ENCODE data around the gene AUNIP. TPM values are rescaled to one million over a fixed set of nuclear protein-coding genes. Genes with fewer than 3 reads are reported as not detected.

Gene AUNIP
- total and polyA plus RNA-seq, 2 experiments from 2014 or later, result 20.9 to 21.9 TPM

- TF ChIP-seq, protein P1, sequence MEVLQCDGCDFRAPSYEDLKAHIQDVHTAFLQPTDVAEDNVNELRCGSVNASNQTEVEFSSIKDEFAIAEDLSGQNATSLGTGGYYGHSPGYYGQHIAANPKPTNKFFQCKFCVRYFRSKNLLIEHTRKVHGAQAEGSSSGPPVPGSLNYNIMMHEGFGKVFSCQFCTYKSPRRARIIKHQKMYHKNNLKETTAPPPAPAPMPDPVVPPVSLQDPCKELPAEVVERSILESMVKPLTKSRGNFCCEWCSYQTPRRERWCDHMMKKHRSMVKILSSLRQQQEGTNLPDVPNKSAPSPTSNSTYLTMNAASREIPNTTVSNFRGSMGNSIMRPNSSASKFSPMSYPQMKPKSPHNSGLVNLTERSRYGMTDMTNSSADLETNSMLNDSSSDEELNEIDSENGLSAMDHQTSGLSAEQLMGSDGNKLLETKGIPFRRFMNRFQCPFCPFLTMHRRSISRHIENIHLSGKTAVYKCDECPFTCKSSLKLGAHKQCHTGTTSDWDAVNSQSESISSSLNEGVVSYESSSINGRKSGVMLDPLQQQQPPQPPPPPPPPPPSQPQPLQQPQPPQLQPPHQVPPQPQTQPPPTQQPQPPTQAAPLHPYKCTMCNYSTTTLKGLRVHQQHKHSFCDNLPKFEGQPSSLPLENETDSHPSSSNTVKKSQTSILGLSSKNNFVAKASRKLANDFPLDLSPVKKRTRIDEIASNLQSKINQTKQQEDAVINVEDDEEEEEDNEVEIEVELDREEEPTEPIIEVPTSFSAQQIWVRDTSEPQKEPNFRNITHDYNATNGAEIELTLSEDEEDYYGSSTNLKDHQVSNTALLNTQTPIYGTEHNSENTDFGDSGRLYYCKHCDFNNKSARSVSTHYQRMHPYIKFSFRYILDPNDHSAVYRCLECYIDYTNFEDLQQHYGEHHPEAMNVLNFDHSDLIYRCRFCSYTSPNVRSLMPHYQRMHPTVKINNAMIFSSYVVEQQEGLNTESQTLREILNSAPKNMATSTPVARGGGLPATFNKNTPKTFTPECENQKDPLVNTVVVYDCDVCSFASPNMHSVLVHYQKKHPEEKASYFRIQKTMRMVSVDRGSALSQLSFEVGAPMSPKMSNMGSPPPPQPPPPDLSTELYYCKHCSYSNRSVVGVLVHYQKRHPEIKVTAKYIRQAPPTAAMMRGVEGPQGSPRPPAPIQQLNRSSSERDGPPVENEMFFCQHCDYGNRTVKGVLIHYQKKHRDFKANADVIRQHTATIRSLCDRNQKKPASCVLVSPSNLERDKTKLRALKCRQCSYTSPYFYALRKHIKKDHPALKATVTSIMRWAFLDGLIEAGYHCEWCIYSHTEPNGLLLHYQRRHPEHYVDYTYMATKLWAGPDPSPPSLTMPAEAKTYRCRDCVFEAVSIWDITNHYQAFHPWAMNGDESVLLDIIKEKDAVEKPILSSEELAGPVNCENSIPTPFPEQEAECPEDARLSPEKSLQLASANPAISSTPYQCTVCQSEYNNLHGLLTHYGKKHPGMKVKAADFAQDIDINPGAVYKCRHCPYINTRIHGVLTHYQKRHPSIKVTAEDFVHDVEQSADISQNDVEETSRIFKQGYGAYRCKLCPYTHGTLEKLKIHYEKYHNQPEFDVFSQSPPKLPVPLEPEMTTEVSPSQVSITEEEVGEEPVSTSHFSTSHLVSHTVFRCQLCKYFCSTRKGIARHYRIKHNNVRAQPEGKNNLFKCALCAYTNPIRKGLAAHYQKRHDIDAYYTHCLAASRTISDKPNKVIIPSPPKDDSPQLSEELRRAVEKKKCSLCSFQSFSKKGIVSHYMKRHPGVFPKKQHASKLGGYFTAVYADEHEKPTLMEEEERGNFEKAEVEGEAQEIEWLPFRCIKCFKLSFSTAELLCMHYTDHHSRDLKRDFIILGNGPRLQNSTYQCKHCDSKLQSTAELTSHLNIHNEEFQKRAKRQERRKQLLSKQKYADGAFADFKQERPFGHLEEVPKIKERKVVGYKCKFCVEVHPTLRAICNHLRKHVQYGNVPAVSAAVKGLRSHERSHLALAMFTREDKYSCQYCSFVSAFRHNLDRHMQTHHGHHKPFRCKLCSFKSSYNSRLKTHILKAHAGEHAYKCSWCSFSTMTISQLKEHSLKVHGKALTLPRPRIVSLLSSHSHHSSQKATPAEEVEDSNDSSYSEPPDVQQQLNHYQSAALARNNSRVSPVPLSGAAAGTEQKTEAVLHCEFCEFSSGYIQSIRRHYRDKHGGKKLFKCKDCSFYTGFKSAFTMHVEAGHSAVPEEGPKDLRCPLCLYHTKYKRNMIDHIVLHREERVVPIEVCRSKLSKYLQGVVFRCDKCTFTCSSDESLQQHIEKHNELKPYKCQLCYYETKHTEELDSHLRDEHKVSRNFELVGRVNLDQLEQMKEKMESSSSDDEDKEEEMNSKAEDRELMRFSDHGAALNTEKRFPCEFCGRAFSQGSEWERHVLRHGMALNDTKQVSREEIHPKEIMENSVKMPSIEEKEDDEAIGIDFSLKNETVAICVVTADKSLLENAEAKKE (CRISPR knock-in tag; IDR thresholded peaks at IDR 0.05), result no peak
Observed at GRCh38 chr1:25900219-25900618, 41.0 kb upstream of the AUNIP start (continued).

DNA sequence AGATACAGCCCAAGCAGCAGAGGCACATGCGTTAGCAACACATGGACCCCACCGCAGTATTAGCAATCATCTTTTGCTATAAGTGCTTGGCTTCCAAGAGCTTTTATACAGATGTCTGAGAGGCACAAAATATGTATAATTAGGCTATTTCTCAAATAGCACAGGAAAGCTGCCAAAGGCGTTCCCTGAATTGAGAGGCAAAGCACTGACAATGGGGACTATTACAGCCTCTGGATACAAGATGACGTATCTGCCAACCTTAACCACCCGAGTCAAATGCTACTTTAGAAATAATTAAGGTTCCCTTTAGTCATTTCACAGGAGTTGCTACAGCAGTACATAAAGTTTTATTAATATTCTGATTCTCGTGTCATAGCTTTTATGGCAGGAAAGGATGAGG lies 40.5 kb upstream of the AUNIP start:
- ATAC-seq (no peak), DNase-seq (ENCODE audit: low spot score) (no peak)
- TF ChIP-seq NANOG (IDR thresholded peaks at IDR 0.05; ENCODE audit: borderline replicate concordance) (no peak), EZH2phosphoT487 (IDR thresholded peaks at IDR 0.05; ENCODE audit: unreplicated experiment) (no peak), JUNB (IDR thresholded peaks at IDR 0.05; ENCODE audit: unreplicated experiment) (no peak), POLR2AphosphoS5 (IDR thresholded peaks at IDR 0.05; ENCODE audit: low read depth) (no peak), ZNF114 (CRISPR knock-in tag; IDR thresholded peaks at IDR 0.05) (no peak), CREB1 (CRISPR knock-in tag; IDR thresholded peaks at IDR 0.05; ENCODE audit: low read depth) (no peak)
- TF ChIP-seq, protein P2, sequence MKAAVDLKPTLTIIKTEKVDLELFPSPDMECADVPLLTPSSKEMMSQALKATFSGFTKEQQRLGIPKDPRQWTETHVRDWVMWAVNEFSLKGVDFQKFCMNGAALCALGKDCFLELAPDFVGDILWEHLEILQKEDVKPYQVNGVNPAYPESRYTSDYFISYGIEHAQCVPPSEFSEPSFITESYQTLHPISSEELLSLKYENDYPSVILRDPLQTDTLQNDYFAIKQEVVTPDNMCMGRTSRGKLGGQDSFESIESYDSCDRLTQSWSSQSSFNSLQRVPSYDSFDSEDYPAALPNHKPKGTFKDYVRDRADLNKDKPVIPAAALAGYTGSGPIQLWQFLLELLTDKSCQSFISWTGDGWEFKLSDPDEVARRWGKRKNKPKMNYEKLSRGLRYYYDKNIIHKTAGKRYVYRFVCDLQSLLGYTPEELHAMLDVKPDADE (IDR thresholded peaks at IDR 0.05), result no peak
- Histone ChIP-seq H3F3A (replicated peaks; ENCODE audit: low read depth) (peaks cover 54% of the 10 kb centered on the region), H3K4me2 (no peak overlapping the region), H3K36me3 (ENCODE audit: insufficient read depth) (peaks cover 55% of the 10 kb centered on the region), H4K20me1 (replicated peaks; ENCODE audit: insufficient read depth) (peaks cover 43% of the 10 kb centered on the region), H3K79me2 (replicated peaks; ENCODE audit: insufficient read depth) (peaks cover 41% of the 10 kb centered on the region), H3K4me3 (no peak overlapping the region), H3K9me2 (ENCODE audit: insufficient read depth) (no peaks in the 10 kb centered on the region), H3K4me1 (ENCODE audit: insufficient read depth) (peaks cover 10% of the 10 kb centered on the region), H2AFZ (no peak overlapping the region), H3K27me3 (ENCODE audit: insufficient read depth) (no peaks in the 10 kb centered on the region), H3K27ac (ENCODE audit: low read depth) (no peak overlapping the region)
- Mint-ChIP-seq H3K4me1 (peaks cover 27% of the 10 kb centered on the region), H3K27me3 (ENCODE audit: insufficient read depth, low read depth, poor library complexity) (peaks cover 3% of the 10 kb centered on the region), H3K4me3 (no peak overlapping the region), H3K36me3 (ENCODE audit: low read depth) (peaks cover 71% of the 10 kb centered on the region), H3K27ac (no peak overlapping the region), H3K9me3 (no peaks in the 10 kb centered on the region)

Measured in GM23338 (cell line).